Testis (tissue), 3 donors: Measurements from ENCODE around the gene CST2. TPM values are rescaled to one million over a fixed set of nuclear protein-coding genes. Genes with fewer than 3 reads are reported as not detected.
"Not testable (repeated sequence)": the region's sequence is repeated elsewhere in the genome, so short reads cannot be mapped to it uniquely, and the experiment has no call there.

Source experiments
- DNase-seq: peaks from one replicate; pipeline ENCODE4 v3.0.0-alpha.2; 2019
- H3K27ac ChIP-seq, 2 donors: fragments of 200-600 bp; sonication (generic); one replicate each; pipeline ENCODE4 v1.5.1; 2019
- H3K27me3 ChIP-seq: fragments of 200-600 bp; sonication (generic); one replicate; pipeline ENCODE4 v1.5.1; 2019
- H3K36me3 ChIP-seq: fragments of 200-600 bp; sonication (generic); one replicate; pipeline ENCODE4 v1.5.1; 2017; ENCODE audit warnings: low read depth; ENCODE audit errors: missing control alignments
- H3K4me1 ChIP-seq: fragments of 200-600 bp; sonication (generic); one replicate; pipeline ENCODE4 v1.5.1; 2019
- H3K4me3 ChIP-seq, 2 donors: fragments of 200-600 bp; sonication (generic); one replicate each; pipeline ENCODE4 v1.5.1; 2017 to 2019
- H3K9me3 ChIP-seq: fragments of 200-600 bp; sonication (generic); one replicate; pipeline ENCODE4 v1.5.1; 2017
- POLR2A ChIP-seq: fragments of 450-650 bp; IDR thresholded peaks from one replicate; pipeline ENCODE4 v1.6.1; 2017; ENCODE audit warnings: antibody characterized with exemption, mild to moderate bottlenecking, moderate library complexity
- WGBS, 2 donors: methylation state at CpG; one replicate each; pipeline ENCODE4 v1.1.5; 2018; 5-methylcytosine and 5-hydroxymethylcytosine counted together
- intact Hi-C: fragments of 100-400 bp; cut with DNase I; formaldehyde crosslinking; loops from one replicate; pipeline ENCODE4 v1.15.1; 2023; ENCODE audit warnings: low total_unique reads
- polyA plus RNA-seq: library from polyadenylated mRNA; stranded (reverse); fragments of 350-450 nt; fragmentation: Illumina TruSeq; extraction: RNeasy Lipid Tissue Mini Kit (QIAGEN cat#74804); gene quantifications from one replicate; pipeline ENCODE4 v1.2.3, GENCODE V29; 2014; ENCODE audit warnings: low read depth, low replicate concordance; ENCODE audit not compliant: insufficient read depth
- total RNA-seq, 2 donors: library from RNA; depleted of rRNA; stranded (reverse); fragments of >200 nt; gene quantifications; one replicate each; pipeline ENCODE4 v1.2.3, GENCODE V29; 2016
- TF ChIP-seq, protein P1 (sequence below), 3 experiments: fragments of 450-650 bp in 2 of 3; fragments of 200-600 bp in 1 of 3; sonication (generic) in 1 of 3; IDR thresholded peaks; one replicate each; pipeline ENCODE4 v1.5.1; 2016 to 2019; ENCODE audit warnings: antibody characterized with exemption in 3 of 3, mild to moderate bottlenecking in 2 of 3, moderate library complexity in 1 of 3

Gene CST2
- total and polyA plus RNA-seq, 3 donors from 2014 or later = 0.49 TPM; not detected in 2

DNA sequence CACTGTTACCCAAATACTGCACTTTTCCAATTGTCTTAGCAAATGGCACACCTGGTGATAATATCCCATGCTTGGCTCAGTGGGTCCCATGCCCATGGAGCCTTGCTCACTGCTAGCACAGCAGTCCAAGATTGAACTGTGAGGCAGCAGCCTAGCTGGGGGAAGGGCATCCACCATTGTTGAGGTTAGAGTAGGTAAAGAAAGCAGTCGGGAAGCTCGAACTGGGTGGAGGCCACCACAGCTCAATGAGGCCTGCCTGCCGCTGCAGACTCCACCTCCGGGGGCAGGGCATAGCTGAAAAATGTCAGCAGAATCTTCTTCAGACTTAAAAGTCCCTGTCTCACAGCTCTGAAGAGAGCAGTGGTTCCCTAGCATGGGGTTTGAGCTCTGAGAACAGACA lies 9.2 kb upstream of the CST2 start:
- intact Hi-C loops = loop anchor here (10.0 kb wide), 1 partner anchor 69 kb away; no protein-coding TSS in a partner anchor
- Histone ChIP-seq H3K36me3 (no peaks in the 10 kb centered on the region), H3K4me3 (no peak overlapping the region), H3K4me1 (no peaks in the 10 kb centered on the region), H3K9me3 (no peaks in the 10 kb centered on the region), H3K27ac (no peak overlapping the region), H3K27me3 (no peaks in the 10 kb centered on the region)
- 63 to 75% methylated on average over 3 to 4 of the region's 4 CpGs for WGBS, 2 donors
- DNase-seq = no peak
- TF ChIP-seq, protein P1, sequence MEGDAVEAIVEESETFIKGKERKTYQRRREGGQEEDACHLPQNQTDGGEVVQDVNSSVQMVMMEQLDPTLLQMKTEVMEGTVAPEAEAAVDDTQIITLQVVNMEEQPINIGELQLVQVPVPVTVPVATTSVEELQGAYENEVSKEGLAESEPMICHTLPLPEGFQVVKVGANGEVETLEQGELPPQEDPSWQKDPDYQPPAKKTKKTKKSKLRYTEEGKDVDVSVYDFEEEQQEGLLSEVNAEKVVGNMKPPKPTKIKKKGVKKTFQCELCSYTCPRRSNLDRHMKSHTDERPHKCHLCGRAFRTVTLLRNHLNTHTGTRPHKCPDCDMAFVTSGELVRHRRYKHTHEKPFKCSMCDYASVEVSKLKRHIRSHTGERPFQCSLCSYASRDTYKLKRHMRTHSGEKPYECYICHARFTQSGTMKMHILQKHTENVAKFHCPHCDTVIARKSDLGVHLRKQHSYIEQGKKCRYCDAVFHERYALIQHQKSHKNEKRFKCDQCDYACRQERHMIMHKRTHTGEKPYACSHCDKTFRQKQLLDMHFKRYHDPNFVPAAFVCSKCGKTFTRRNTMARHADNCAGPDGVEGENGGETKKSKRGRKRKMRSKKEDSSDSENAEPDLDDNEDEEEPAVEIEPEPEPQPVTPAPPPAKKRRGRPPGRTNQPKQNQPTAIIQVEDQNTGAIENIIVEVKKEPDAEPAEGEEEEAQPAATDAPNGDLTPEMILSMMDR (IDR thresholded peaks at IDR 0.05) = no peak
- TF ChIP-seq POLR2A = no peak

DNA sequence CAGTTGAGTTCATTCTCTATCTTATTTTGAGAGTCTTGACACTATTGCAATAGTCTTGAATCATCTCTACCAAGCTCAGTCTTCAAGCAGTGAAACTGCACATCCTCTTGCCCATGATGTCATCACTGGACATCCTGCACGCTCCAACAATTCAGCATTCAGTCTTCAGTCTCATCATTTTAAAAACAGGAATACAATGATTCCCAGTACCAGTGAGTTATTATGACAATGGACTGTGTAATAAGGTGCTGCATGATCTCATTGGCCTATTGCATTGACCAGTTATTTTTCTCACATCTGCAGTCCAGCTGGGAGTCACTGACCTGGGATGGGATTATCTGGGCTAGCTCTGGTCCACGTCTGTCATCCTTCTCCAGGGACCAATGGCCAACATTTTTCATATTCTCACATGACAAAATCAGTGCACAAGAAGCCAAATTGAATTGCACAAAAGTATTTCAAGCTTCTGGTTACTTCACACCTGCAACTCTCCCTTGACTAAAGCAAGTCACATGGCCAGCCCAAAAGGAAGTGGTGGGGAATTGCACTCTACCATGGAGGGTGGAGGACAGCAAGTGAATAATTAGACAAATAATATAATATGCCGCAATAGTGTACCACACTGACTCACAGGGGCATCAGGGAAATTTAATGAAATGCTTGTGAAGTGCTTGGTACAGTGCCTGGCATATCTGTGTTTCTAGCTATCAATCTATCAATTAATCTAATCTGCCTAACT lies 6.4 kb upstream of the CST2 start:
- Histone ChIP-seq H3K9me3 (no peaks in the 10 kb centered on the region), H3K36me3 (no peaks in the 10 kb centered on the region), H3K4me1 (no peaks in the 10 kb centered on the region), H3K27me3 (no peaks in the 10 kb centered on the region), H3K27ac (no peak overlapping the region), H3K4me3 (no peak overlapping the region)
- no peak for TF ChIP-seq POLR2A
- TF ChIP-seq, protein P1 (IDR thresholded peaks at IDR 0.05) = no peak
- WGBS, 2 donors = 41 to 60% methylated on average over 3 of the region's 3 CpGs
- intact Hi-C loops = loop anchor here (10.0 kb wide), 1 partner anchor 72 kb away; no protein-coding TSS in a partner anchor
- no peak for DNase-seq

DNA sequence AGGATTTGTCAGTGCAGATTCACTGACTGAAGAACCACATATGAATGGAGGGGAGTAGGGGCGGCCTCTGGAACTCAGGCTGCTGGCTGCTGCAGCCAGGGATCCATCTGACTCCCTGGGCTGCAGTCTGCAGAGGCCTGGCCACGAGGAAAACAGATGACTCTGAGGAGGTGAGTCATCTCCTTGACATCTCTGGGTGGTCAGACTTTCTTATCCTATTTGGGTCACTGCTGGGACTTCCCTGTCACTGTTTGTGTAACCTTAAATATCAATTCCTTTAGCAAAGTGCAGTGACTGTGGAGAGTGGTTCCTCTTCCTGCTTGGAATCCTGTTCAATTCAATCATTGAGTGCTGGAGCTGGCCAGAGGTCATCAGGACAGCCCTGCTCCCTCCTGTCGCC lies 5.4 kb upstream of the CST2 start:
- H3K4me1 ChIP-seq, H3K27me3 ChIP-seq, H3K4me3 ChIP-seq, H3K27ac ChIP-seq, H3K36me3 ChIP-seq, H3K9me3 ChIP-seq, DNase-seq: not testable (repeated sequence)
- 47 to 55% methylated on average over 3 of the region's 3 CpGs for WGBS, 2 donors
- intact Hi-C loops = loop anchor here (10.0 kb wide), 1 partner anchor 73 kb away; no protein-coding TSS in a partner anchor

DNA sequence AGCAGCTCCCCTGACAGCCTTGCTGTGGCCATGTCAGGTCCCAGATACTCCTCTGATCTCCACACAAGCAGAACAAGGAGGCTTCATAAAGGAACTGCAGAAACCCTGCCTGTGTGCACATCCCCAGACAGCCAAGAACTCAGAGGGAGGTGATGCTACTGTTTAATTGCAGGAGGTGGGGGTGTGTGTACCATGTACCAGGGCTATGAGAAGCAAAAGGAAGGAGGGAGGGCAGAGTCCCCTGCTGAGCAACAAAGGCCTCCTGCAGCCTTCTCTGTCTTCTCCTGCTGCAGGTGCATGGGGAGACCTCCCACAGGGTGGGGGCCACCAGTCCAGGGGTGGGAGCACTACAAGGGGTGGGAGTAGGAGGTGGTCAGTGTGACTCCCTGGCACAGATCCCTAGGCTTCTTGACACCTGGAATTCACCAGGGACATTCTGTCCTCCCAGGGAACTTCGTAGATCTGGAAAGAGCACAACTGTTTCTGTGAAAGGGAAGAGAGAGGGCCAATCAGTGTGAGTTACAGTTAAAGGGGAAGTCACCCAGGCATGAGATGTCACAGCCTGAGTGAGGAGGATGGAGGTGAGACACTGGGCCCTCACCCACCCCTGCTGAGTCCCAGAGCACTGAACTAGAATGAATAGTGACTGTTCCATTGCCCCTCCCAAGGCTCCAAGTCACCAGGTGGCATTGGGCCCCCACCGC lies 2.8 kb downstream of the CST2 start:
- H3K4me1 ChIP-seq = no peaks in the 10 kb centered on the region
- 53 to 56% methylated on average over 2 of the region's 2 CpGs for WGBS, 2 donors
- no peak for DNase-seq
- no peaks in the 10 kb centered on the region for H3K27me3 ChIP-seq
- H3K27ac ChIP-seq = no peak overlapping the region
- no peak overlapping the region for H3K4me3 ChIP-seq
- H3K36me3 ChIP-seq = no peaks in the 10 kb centered on the region
- intact Hi-C loops = no loop called here
- TF ChIP-seq, protein P1 (IDR thresholded peaks at IDR 0.05) = no peak
- no peak for TF ChIP-seq POLR2A
- H3K9me3 ChIP-seq = no peaks in the 10 kb centered on the region

DNA sequence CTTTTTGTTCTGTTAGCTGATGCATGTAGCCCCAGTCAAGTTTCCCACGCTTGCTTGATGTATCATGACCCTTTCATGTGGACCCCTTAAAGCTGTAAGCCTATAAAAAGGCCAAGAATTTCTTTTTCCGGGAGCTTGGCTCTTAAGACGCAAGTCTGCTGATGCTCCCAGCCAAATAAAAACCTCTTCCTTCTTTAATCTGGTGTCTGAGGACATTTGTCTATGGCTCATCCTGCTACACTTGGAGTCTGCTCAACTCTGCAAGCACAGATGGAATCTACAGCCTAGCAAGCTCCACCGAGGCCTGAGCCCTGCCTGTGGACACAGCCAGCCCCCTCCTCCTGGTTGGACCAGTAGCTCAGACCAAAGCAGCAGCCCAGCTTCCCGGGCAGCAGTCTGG lies 3.4 kb downstream of the CST2 start:
- no peak overlapping the region for H3K27ac ChIP-seq
- H3K27me3 ChIP-seq = no peaks in the 10 kb centered on the region
- H3K9me3 ChIP-seq = no peaks in the 10 kb centered on the region
- no peak overlapping the region for H3K4me3 ChIP-seq
- intact Hi-C loops = no loop called here
- 46 to 56% methylated on average over 5 of the region's 5 CpGs for WGBS, 2 donors
- H3K36me3 ChIP-seq = no peaks in the 10 kb centered on the region
- H3K4me1 ChIP-seq = no peaks in the 10 kb centered on the region
- no peak for DNase-seq
- no peak for TF ChIP-seq POLR2A
- TF ChIP-seq, protein P1 (IDR thresholded peaks at IDR 0.05) = no peak
